HG02981 (cell line): ENCODE results near the gene ASZ1.
A peak's percentile ranks its signal among the peaks of the same experiment; 100 is the strongest.

Experiments used
- ATAC-seq: cut with Tn5 transposase; IDR thresholded peaks from one replicate; pipeline ENCODE4 v1.9.1; 2021; ENCODE audit warnings: mild to moderate bottlenecking, moderate library complexity; ENCODE audit not compliant: unreplicated experiment

Gene ASZ1

DNA sequence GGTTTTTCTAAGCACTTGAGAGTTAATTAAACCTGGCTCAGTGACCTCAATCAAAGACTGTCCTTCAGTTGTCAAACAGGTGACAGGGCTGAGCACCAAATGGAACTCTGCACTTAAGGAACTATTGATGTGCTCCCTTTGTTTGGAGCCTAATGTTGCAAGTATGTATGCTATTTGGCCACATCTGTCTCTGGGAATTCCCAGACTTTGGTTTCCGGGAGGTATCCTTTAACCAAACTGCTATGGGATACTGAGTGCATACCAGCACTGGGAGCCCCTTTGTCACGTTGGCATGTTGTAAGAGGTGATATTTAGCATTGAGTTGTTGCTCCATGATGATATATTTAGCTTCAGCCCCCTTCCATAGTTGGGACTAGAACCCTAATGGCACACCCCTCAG, 25.2 kb downstream of the ASZ1 start:
- no peak for ATAC-seq

DNA sequence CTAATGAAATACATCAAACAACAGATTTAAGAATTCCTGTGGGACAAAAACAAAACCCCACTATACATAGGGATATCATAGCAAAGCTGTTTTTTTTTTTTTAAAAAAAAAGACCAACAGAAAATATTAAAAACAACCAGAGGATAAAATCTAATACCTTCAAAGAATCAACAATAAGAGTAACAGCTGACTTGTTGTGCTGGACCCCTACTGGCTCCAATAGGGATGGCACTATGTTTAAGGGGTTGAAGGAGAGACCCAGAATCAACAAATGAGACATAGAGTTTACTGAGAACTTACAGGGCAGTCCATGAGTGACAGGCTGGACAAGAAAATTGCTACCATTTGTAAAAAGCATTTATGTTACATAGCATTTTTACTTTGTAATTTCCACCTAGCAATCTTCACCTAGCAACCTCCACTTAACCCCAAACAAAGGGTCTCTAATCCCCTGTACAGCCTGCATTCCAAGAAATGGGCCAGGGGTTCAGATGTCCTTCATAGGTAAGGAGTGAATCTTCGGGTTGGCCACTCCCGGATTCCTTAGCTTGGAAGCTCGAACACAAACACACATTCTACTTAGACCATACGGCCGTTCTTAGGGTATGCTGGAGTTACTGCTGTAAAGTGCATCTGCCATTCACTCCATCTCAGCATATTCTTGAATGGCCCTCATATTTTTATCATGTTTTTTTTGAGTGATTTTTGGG, 25.8 kb downstream of the ASZ1 start:
- peak; percentile 81 for ATAC-seq

DNA sequence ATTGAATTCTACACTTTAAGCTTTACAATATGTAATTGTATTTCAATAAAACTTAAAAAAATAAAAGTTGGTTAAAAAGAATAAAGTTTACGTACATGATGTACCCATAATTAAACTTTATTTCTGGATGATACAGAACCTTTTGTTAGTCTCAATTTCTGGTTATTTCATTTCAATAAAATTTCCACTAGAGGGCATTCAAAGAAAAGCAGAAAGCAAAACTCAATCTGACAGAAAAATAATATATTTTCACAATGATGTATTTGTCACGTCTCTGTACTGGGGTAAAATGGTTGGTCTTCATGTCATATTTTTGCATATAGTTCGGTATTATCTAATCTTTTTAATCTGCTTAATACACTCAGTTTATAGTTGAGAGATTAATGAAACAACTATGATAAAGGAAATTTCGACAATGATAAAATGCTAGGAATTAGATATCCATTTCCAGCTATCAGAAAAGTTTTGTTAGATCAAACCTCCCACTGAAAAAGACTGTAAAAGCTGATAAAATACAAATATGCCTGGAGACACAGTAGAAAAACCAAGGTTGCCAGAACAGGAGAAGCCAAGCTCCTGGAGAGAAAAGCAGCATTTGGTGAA, 27.4 kb downstream of the ASZ1 start:
- ATAC-seq, result no peak

DNA sequence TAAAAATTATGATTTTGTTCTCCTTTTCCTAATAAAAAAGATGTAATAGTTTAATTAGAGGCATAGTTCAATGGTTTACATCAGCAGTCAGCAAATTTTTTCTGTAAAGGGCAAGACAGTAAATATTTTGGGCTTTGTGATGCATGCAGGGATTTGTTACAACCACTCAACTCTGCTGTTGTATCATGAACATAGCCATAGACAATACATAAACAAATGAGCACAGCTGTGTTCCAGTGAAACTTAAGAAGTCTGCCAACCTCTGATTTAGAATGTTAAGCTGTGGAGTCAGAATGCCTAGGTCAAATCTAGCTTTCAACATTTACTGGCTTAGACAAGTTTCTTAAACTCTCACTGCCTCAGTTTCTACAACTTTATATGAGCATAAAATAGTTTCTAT, 31.6 kb downstream of the ASZ1 start:
- no peak for ATAC-seq

DNA sequence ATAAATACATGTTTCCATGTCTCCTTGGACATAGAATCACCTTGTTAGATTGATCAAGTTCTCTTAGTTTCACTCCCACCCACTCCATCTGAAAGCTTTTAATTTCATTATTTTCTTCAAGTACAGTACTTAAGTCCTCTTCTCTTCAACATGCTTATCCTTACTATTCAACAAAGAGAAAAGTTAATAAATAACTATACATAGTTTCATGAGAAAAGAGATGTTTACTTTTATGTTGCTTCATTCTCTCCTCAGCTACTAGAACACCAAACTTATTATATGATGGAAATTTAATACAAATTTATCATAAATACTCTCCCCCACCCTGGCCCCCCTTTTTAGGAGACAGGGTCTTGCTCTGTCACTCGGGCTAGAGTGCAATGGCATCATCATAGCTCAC, 33.5 kb downstream of the ASZ1 start:
- no peak for ATAC-seq

DNA sequence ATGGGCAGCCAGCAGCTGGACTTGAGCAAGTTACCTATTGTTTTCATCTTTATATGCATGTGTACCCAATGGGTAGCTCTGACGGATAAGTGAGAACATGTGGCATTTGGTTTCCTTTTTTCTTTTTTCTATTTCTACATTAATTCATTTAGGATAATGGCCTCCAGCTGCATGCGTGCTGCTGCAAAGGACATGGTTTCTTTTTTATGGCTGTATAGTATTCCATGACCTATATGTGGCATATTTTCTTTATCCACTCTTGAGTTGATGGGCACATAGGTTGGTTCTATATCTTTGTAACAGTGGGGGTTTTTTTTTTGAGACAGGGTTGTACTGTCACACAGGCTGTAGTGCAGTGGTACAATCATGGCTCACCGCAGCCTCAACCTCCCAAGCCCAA, 37.4 kb downstream of the ASZ1 start:
- no peak for ATAC-seq

DNA sequence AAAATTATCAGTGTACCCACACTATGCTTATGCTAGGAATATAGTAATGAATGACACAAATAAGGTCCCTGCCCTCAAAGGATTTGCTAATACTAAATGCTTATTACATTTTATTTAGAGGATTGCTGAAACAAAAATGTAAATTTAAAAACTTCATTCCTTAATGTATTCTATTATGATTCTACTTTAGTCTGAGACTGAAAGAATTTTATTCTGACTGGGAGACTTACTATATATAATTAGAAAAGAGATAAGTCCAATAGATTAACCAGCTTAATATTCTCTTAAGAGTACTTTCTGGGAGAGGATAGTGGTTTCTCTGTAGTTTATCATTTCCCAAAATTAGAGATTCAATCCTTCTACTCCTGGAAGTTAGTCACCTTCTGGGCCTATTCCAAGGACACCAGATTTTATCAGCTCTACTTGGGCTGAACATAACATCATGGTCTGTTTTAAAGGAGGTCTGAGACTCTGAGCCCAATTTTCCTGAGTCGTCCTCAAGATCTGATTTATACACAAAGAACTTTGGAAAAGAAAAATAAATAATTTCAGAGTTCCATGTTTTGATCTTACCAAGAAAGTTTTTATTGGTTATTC, 41.1 kb downstream of the ASZ1 start:
- no peak for ATAC-seq

DNA sequence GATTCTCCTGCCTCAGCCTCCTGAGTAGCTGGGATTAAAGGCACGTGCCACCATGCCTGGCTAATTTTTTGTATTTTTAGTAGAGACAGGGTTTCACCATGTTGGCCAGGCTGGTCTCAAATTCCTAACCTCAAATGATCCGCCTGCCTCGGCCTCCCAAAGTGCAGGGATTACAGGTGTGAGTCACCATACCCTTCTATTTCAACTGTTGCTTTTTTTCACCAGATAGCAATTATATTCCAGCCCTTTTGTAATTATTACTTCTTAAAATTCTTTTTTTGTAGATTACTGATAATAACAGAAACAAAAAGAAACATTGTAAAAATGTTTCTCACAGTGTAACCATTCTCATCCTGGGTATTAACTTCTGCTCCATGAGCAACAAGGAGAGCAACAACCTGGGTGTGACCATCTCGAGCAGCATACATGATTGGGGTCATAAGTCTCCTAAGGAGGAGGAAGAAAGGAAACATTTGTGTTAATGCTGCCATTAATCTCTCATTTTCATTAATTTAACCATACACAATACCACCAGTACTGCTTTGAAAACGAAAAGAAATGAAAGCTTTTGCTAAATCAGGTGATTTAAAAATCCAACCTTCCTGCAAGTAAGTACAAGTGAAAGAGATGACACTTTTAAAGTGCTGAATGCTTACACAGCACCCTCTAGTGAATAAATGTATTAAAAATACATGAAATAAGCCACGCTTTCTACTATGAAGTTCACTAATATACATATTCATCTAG, 41.8 kb downstream of the ASZ1 start:
- ATAC-seq, result no peak

DNA sequence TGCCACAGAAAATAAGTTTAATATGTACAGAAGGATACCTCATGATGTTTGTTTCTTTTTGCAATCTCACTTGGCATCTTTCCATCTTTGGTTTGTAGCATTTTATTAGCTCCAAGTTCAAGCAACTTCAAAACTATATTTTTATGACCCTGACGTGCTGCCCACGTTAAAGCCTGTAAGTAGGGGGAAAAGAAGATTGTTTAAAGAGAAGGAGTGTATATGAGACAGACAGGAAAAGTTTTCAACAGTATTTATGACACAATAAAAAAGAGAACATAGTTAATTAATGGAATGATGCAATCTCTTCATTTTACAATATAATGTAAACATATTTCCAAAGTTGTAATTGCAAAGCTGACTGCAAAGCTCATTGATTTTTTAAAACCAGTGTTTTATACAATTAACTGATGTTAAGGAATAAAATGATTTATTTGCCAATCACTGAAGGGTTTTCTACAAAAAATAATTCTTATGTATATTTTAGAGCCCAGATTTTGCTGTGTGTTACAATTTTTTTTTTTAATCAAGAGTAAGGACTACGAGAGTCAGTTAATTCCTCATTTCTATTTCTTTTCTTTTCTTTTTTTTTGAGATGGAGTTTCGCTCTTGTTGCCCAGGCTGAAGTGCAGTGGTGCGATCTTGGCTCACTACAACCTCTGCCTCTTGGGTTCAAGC, 42.5 kb downstream of the ASZ1 start:
- no peak for ATAC-seq

DNA sequence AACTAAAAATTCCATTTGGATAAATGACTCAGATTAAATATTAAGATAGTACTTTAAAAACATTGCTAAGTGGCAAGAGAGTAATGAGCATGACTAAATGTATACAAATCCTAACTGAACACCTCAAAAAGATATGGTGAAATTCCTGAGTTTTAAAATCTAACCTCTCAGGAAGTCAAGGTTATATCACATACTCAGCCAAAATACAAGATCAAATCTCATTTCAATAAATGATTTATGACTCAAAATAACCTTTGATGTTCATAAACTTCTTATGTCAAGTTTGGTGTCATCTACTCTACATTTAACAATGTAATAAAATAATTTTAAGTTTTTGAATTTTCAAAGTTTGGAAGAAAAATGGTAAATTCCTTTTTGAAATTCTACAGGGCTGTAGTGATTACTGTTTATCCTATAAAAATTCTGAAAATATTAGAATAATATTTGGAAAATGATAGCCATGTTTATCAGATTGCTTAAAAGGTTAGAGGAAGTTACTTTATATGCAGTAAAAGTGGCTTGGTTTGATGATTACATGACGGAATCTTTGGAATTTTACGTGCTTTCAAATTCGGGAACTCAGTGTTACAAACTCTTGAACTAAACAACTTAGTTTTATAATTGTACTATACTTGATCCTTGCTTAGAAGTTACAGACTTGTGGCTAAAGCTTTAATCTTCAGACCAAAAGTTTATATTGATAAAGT, 43.7 kb downstream of the ASZ1 start:
- ATAC-seq, result no peak

DNA sequence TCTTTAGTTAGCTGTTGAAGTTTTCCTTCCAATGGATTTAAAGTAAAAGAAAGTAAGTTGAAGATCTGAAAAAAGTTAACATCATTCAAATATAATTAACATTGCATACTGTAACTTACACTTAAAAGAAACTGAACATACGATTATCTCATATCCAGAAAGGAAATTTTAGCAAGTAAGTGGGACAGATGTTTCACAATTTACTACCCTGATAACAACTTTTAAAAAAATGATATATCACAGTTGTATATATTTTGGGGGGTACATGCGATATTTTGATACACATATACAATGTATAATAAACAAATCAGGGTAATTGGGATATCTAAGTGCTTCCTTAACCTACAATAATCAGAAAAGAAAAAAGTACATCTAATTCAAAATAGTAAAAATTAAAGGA, 44.2 kb downstream of the ASZ1 start:
- ATAC-seq, result no peak

DNA sequence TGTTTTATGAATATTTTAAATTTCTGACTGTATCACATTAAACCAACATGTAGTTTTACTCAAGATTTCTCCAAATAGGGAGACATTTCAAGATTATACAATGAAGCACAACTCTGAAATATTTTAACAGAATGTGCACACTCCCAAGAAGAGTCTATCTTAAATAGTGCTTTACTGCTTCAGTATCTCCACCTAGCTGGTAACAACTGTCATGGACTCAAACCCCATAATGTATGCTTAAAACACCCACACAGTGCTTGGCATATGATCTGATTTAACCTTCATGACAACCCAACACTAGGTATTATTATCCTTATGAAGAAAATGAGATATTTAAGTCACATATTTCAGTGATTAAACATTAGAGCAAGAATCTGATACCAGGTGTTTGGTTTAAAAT, 45.9 kb downstream of the ASZ1 start:
- no peak for ATAC-seq

DNA sequence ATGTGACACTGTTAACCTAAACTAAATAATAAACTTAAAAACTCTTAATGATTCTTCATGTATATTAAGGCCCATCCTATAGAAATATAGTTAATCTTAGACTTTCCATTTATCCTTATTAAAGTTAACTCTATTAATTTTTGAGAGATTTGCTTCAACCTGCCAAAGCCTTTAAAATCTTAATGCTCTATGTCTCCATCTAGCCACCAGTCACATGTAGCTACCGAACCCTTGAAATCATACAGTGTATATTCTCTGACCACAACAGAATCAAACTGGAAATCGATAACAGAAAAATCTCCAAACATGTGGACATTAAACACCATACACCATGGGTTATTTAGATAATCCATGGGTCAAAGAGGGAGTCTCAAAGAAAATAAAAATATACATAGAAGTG, 51.9 kb downstream of the ASZ1 start:
- no peak for ATAC-seq

DNA sequence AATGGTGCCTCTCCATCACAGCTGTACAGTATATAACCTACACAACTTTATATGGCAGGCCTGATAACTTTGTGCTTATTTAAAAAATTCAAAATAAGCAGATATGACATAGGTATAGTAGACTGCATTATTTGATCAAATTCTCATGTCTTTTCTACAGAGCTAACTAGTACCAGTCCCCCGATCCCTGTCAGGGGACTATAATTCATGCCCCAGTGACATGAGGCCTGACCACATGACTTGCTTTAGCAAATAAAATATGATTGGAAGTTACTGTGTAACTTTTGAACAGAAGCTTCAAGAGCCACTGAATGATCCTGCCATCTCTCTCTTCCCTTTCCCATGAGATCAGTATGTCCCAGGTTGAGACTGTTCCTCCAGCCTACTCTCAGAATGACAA, 55.2 kb downstream of the ASZ1 start:
- ATAC-seq, result no peak

DNA sequence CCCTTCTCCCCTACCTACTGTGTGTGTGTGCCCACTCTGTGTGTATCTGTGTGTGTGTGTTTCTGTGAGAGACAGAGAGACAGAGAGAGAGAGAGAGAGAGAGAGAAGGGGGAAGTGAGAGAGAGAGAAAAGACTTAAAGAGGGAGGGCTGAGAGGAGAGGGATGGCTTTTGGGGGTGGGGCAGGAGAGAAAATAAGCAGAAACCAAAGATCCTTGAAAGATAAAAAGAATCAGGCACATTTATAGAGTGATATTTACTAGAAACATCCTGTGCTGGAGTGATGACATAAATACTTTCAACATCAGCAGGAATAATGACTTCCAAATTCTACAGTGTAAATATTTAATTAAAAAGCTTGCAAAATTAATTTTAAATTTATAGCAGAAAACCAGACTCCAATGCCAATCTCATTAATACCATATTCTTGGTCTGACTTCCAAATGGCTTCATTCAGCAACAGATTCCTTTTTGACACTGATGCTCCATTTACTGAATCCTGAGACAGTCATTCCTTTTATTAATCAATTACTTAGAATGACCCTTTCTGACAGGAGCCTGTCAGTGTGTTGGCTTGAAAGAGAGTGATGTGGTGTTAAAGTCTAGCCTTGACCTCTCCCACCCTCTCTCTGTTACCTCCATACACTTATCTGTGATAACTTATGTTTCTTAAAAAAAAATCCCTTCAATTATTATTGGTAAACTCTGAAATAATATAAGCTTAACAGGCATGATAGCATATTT, 62.8 kb downstream of the ASZ1 start:
- ATAC-seq, result no peak

DNA sequence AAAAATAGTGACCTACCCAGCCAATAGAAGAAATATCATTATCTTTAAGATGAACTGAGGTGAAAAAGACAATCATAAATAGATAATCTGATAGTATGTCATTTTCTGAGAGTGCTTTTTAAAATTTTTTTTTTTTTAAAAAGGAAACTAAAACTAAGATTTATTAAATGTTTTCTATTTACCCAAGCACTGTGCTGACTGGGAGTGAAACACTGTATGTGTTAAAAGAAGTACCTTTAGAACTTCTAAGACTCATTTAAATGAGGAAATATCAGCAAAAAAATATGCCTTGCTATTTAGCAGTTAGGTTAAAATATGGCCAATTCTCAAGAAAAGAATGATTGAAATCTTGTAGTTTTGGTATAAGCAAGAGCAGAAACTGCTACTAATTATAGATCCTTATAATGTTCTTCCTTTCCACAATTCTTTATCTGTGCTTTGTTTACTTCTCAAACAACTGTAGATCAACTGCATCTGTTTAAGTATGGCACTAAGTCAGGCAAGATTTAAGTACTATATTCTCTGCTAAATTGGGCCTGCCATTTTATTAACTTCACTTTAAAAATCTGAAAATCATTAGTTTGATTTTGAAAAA, 64.9 kb downstream of the ASZ1 start:
- no peak for ATAC-seq

DNA sequence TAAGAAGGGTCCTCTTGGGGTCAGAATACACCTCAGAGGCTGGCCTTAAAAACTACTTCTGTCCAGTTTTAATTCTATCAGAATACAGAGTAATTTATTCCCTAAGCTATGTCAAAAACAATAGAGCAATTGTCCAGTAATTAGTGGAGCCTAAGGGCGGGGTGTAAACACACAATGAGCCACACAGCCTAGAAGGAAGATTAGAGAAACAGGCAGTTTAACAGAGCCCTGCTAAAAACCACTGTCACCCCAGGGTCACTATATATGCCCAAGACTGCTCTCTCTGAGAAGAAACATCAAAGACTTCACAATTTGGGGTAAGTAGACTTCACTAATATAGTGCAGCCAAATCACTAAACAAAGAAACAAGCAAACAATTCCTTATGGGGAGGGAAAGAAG, 77.3 kb downstream of the ASZ1 start:
- ATAC-seq, result no peak

DNA sequence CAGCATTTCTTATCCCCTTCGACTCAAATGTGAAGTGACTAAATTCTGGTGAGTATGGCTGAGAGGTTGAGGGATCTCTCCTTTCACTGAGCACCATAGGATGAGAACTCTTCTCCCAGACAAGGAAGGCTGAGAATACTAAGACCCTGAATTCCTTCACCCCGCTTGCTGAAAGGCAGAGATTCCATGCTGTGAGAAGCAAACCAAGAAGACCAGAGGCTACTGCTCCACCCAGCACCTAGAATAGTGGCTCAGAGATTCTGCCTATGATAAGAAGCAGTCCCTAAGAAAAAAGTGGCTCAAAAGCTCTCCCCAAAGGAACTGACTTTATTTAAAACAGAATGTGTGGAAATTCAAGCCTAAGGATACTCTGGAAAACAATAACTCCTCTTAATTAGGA, 77.7 kb downstream of the ASZ1 start:
- ATAC-seq, result no peak

DNA sequence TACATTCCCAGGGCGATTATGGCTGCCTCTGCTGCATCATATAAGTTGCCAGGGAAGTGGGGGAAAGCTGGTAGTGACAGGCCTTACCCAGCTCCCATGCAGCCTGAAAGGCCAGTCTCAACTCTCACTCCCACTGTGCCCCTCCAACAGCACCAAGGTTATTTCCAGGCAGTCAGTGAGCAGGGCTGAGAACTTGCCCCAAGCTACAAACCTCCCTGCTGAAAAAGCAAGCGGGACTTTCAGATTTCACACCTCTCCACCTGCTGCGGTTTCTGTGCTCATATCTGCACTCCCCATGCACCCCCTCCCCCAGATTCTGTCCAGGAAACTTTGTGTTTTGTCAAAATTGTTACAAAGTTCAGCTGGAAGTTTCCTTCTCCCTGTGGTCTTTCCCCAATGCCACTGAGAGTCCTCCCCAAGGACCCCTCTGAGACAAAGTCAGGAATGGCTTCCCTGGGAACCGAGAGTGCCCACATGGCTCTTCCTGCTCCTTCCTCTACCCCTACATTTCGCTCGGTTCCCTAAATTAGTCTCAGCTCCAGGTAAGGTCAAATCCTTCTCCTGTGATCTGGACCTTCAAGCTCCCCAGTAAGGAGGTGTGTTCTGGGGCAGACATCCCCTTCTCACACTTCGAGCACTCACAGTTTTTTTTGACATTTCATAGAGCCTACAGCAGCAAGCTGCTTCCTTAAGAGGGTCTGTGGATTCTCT, 79.2 kb downstream of the ASZ1 start:
- peak; percentile 63 for ATAC-seq
